T-cell (primary cell): ENCODE measurements around the gene SHC4. TPM values are rescaled to one million over a fixed set of nuclear protein-coding genes. Genes with fewer than 3 reads are reported as not detected.

Source experiments
- ATAC-seq, 4 experiments: fragments of 200-7000 bp in 3 of 4; fragments of 150-1000 bp in 1 of 4; cut with Tn5 transposase; replicated peaks in 1 of 4; 1 replicate in 3 of 4; 2 replicates in 1 of 4; pipeline ENCODE4 v1.10.0; 2021; ENCODE audit warnings: moderate library complexity in 3 of 4, mild to moderate bottlenecking in 2 of 4, moderate number of reproducible peaks in 1 of 4
- CTCF ChIA-PET, 2 donors: fragments of 300-600 bp; sonication (Branson Sonifier 250); formaldehyde crosslinking; loops; one replicate each; lab custom pipeline; 2022; ENCODE audit warnings: antibody characterized with exemption in 2 of 2; lab: Charles Lee
- POLR2A ChIA-PET, 2 donors: fragments of 300-600 bp; sonication (Branson Sonifier 250); formaldehyde crosslinking; loops; one replicate each; lab custom pipeline; 2022; ENCODE audit warnings: antibody characterized with exemption in 2 of 2; lab: Charles Lee
- DNase-seq, 35 experiments: peaks; one replicate each; pipeline versions ENCODE4 v3.0.0 to v3.0.0-alpha.2; 2013 to 2023
- H3K27ac ChIP-seq: one replicate; pipeline ENCODE4 v1.5.1; 2013; ENCODE audit warnings: low read length
- H3K27me3 ChIP-seq, 2 experiments: replicated peaks in 1 of 2; 1 replicate in 1 of 2; 2 replicates in 1 of 2; pipeline versions ENCODE4 v1.6.1 to v1.7.0; 2013; ENCODE audit warnings: low read length in 1 of 2, mixed read lengths in 1 of 2; ENCODE audit not compliant: control insufficient read depth in 2 of 2, insufficient read depth in 2 of 2; ENCODE audit errors: extremely low read depth in 1 of 2
- H3K36me3 ChIP-seq, 2 donors: 1 replicate in 1 of 2; 2 replicates in 1 of 2; pipeline versions ENCODE4 v1.6.1 to v1.7.0; 2013; ENCODE audit warnings: low read length in 1 of 2; ENCODE audit not compliant: control insufficient read depth in 2 of 2, insufficient read depth in 1 of 2; ENCODE audit errors: extremely low read depth in 1 of 2
- H3K4me1 ChIP-seq, 2 experiments: 1 replicate in 1 of 2; 2 replicates in 1 of 2; pipeline versions ENCODE4 v1.6.1 to v1.7.0; 2013; ENCODE audit warnings: low read length in 2 of 2, mixed read lengths in 1 of 2; ENCODE audit not compliant: insufficient read depth in 2 of 2, control insufficient read depth in 1 of 2; ENCODE audit errors: extremely low read depth in 1 of 2
- H3K4me3 ChIP-seq, 2 donors: 1 replicate in 1 of 2; 2 replicates in 1 of 2; pipeline versions ENCODE4 v1.5.1 to v1.7.0; 2013; ENCODE audit warnings: mild to moderate bottlenecking in 2 of 2, low read length in 1 of 2, moderate library complexity in 1 of 2; ENCODE audit not compliant: control insufficient read depth in 1 of 2; ENCODE audit errors: extremely low read depth in 1 of 2
- H3K9me3 ChIP-seq: 2 replicates; pipeline ENCODE4 v1.7.0; 2013
- H3K27ac Mint-ChIP-seq, 2 donors: one replicate each; pipeline ENCODE4 v1.8.0; 2020 to 2021; ENCODE audit warnings: mild to moderate bottlenecking in 2 of 2, mixed read lengths in 2 of 2
- H3K27me3 Mint-ChIP-seq, 2 donors: one replicate each; pipeline ENCODE4 v1.8.0; 2021 to 2022; ENCODE audit warnings: mixed read lengths in 2 of 2
- H3K36me3 Mint-ChIP-seq: one replicate; pipeline ENCODE4 v1.8.0; 2021; ENCODE audit warnings: mixed read lengths
- H3K4me1 Mint-ChIP-seq, 3 donors: one replicate each; pipeline ENCODE4 v1.8.0; 2020 to 2022; ENCODE audit warnings: mixed read lengths in 3 of 3, mild to moderate bottlenecking in 1 of 3
- H3K4me3 Mint-ChIP-seq, 3 donors: one replicate each; pipeline ENCODE4 v1.8.0; 2020 to 2022; ENCODE audit warnings: mild to moderate bottlenecking in 3 of 3, mixed read lengths in 3 of 3, moderate library complexity in 3 of 3
- H3K9me3 Mint-ChIP-seq, 3 donors: one replicate each; pipeline ENCODE4 v1.8.0; 2020 to 2022; ENCODE audit warnings: mixed read lengths in 3 of 3
- WGBS: methylation state at CpG from one replicate; pipeline ENCODE4 v1.1.5; 2013; ENCODE audit warnings: missing lambda C conversion rate; ENCODE audit not compliant: insufficient coverage; 5-methylcytosine and 5-hydroxymethylcytosine counted together
- total RNA-seq, 35 experiments: library from RNA in 6 of 35; stranded (reverse) in 6 of 35; fragments of 120-200 nt in 1 of 35; gene quantifications; one replicate each; pipeline versions ENCODE4 v1.2.1 to v1.2.4 and lab custom pipeline; 2013 to 2026

The SHC4 gene
- total RNA-seq, 5 donors from 2014 or later (not counting 1 experiment from before 2014, with no cell fraction given): 0.13 to 0.88 (median 0.19) TPM

DNA sequence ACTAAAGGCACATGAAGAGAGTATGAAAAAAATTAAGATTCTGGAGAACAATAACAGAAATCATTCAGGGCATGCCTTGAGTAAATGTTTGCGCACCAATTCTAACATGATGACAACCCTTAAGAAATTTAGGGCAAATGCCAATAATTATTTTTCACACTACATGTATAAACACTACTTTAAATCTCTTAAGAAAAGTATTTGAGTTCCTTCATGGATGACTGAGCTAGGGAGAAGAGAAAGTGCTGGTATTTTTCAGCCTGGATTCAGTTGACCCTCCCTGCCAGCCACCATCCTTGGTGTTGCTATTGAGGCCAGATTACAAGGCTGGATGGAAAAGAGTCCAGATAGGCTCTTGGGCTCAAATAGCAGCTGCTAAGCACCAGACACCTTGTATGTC is 93.8 kb downstream of the SHC4 start:
- H3K9me3 ChIP-seq: no peaks in the 10 kb centered on the region
- no peak for ATAC-seq
- no peak overlapping the region for H3K27ac ChIP-seq
- Mint-ChIP-seq H3K4me1 (no peaks in the 10 kb centered on the region), H3K27me3 (peaks cover 51 to 52% of the 10 kb centered on the region in 2 donors), H3K9me3 (no peaks in the 10 kb centered on the region), H3K27ac (no peak overlapping the region), H3K4me3 (no peak overlapping the region), H3K36me3 (no peaks in the 10 kb centered on the region)
- WGBS: no CpG with 5 or more reads among the region's 1 CpG
- no peaks in the 10 kb centered on the region for H3K4me1 ChIP-seq
- H3K27me3 ChIP-seq: peaks cover 0 to 4% of the 10 kb centered on the region in 2 experiments
- no peaks in the 10 kb centered on the region for H3K36me3 ChIP-seq
- CTCF ChIA-PET: interaction anchor here (0.6 to 1.7 kb wide), 2 partner anchors 204 to 286 kb away, joined by 3 to 4 read pairs; partner anchors contain the start of gene COPS2 (in 1 of the 2)
- no peak for DNase-seq
- POLR2A ChIA-PET: interaction anchor here in 1 of 2 donors (0.7 kb wide), 1 partner anchor 24 kb away, joined by 5 read pairs; no protein-coding TSS in a partner anchor
- no peak overlapping the region for H3K4me3 ChIP-seq

DNA sequence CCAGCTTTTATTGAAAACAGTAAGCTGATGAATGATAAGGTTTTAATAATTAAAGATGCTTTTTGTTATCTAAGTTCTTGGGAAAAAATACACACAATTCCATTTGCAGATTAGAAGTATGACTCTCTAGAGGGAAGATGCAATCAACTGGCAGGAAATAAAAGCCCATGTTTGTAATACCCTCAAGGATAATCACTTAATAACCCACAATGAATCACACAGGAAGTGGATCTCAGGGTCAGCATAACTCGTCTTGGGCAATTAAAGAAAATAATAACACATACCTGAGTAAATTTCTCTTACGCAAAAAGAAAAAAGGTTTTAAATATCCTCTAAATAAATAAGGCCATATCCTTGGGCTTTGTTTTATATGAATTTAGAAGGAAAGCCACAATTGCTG is 95.2 kb downstream of the SHC4 start:
- Histone ChIP-seq H3K27me3 (peaks cover 0 to 3% of the 10 kb centered on the region in 2 experiments), H3K27ac (no peak overlapping the region), H3K36me3 (no peaks in the 10 kb centered on the region), H3K9me3 (no peaks in the 10 kb centered on the region), H3K4me3 (no peak overlapping the region), H3K4me1 (no peaks in the 10 kb centered on the region)
- Mint-ChIP-seq H3K4me3 (no peak overlapping the region), H3K9me3 (no peaks in the 10 kb centered on the region), H3K27ac (no peak overlapping the region), H3K36me3 (no peaks in the 10 kb centered on the region), H3K4me1 (no peaks in the 10 kb centered on the region), H3K27me3 (peaks cover 44 to 45% of the 10 kb centered on the region in 2 donors)
- POLR2A ChIA-PET: interaction anchor here in 1 of 2 donors (0.6 kb wide), 1 partner anchor 61 kb away, joined by 6 read pairs; no protein-coding TSS in a partner anchor
- no CpG with 5 or more reads among the region's 2 CpGs for WGBS
- DNase-seq (no peak), ATAC-seq (no peak)
- CTCF ChIA-PET: no interaction called here

DNA sequence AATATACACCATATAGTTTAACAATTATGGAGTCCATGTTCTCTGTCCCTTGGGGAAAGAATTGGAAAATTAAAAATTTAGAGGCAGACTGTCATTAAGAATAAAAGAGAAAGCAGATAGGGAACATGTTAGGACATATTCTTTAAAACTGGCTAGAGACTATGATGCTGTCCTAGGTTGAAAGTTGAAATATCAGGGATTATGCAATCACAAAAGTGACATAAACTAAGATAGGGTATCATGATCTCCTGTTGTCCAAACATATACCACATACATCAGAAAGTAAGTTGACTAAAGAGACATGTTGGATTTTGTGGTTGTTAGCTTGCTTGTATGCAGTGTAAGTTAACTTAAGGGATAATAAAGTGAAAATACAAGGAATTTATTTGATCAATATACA is 95.7 kb downstream of the SHC4 start:
- peaks cover 39 to 40% of the 10 kb centered on the region in 2 donors for H3K27me3 Mint-ChIP-seq
- H3K9me3 Mint-ChIP-seq: no peaks in the 10 kb centered on the region
- no peak overlapping the region for H3K27ac Mint-ChIP-seq
- no peaks in the 10 kb centered on the region for H3K36me3 ChIP-seq
- POLR2A ChIA-PET: interaction anchor here in 1 of 2 donors (0.6 kb wide), 1 partner anchor 61 kb away, joined by 6 read pairs; no protein-coding TSS in a partner anchor
- H3K4me1 ChIP-seq: no peaks in the 10 kb centered on the region
- no peak overlapping the region for H3K27ac ChIP-seq
- DNase-seq (no peak), ATAC-seq (no peak)
- H3K4me1 Mint-ChIP-seq: no peaks in the 10 kb centered on the region
- H3K9me3 ChIP-seq: no peaks in the 10 kb centered on the region
- no peak overlapping the region for H3K4me3 ChIP-seq
- CTCF ChIA-PET: no interaction called here
- H3K4me3 Mint-ChIP-seq: no peak overlapping the region
- H3K36me3 Mint-ChIP-seq: no peaks in the 10 kb centered on the region
- H3K27me3 ChIP-seq: no peaks in the 10 kb centered on the region

DNA sequence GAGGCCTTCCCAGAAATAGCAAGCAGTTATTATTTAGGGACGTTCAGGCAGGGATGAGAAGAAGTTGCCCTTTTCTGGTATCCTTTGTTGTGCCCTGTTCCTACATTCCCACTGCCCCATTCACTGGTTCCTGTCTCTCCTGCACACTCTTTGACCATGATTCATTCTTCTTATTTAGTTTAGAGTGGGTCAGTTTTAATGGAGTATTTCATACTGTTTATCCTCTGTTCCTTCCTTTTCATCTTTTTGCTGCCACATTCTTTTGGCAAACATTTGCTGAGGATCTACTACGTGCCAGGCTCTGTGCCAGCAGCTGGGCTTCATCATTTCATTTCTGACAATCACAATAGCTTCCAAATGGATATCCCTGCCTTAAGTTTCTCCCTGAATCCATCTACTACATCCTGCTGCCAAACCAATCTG is 97.6 kb downstream of the SHC4 start:
- Histone ChIP-seq H3K4me1 (no peaks in the 10 kb centered on the region), H3K27me3 (no peaks in the 10 kb centered on the region), H3K36me3 (no peaks in the 10 kb centered on the region), H3K27ac (no peak overlapping the region), H3K4me3 (no peak overlapping the region), H3K9me3 (no peaks in the 10 kb centered on the region)
- Mint-ChIP-seq H3K27ac (no peak overlapping the region), H3K36me3 (no peaks in the 10 kb centered on the region), H3K4me1 (peaks cover 0 to 1% (median 0%) of the 10 kb centered on the region in 3 donors), H3K9me3 (no peaks in the 10 kb centered on the region), H3K4me3 (no peak overlapping the region), H3K27me3 (peaks cover 24 to 26% of the 10 kb centered on the region in 2 donors)
- POLR2A ChIA-PET: no interaction called here
- 100% methylated on average over 1 of the region's 2 CpGs for WGBS
- CTCF ChIA-PET: interaction anchor here in 1 of 2 donors (1.4 kb wide), 1 partner anchor 109 kb away, joined by 4 read pairs; no protein-coding TSS in a partner anchor
- no peak for ATAC-seq
- no peak for DNase-seq

DNA sequence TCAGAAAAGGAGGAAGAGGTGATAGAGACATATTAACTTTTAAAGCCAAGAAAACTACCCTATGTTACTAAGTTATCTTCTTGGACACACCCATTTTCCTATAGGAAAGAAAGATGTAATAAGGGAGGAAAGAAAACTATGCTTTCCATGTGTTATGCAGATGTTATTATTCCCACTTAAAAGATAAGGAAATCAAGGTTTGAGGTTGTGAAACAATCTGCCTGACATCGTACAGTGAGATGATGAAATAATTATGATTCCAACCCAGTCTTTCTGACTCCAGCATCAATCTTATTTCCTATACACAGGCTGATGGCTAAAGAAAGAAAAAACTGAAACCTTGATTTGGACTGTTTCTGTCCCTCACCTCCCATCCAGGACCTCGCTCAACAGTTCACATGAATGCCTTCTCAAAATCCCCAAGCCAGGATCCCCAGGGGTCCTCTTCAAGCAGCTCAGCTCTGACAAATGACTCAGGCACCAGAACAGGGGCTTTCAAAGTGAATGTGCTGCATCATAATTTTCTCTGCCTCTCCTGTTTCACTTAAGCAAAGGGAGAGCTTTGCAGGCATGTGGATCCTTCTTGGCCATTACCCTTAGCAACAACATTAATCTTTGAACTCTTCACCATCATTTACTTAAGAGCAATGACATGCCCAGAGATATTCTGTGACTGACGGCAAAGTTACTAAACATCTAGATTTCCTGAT is 98.2 kb downstream of the SHC4 start:
- no peaks in the 10 kb centered on the region for H3K36me3 Mint-ChIP-seq
- ChIA-PET POLR2A (no interaction called here), CTCF (interaction anchor here in 1 of 2 donors (1.4 kb wide), 1 partner anchor 110 kb away, joined by 4 read pairs; no protein-coding TSS in a partner anchor)
- H3K36me3 ChIP-seq: no peaks in the 10 kb centered on the region
- peaks cover 0 to 1% (median 0%) of the 10 kb centered on the region in 3 donors for H3K4me1 Mint-ChIP-seq
- no peak overlapping the region for H3K27ac Mint-ChIP-seq
- H3K4me1 ChIP-seq: no peaks in the 10 kb centered on the region
- H3K9me3 ChIP-seq: no peaks in the 10 kb centered on the region
- no peaks in the 10 kb centered on the region for H3K27me3 ChIP-seq
- no peak overlapping the region for H3K4me3 Mint-ChIP-seq
- peaks cover 19 to 22% of the 10 kb centered on the region in 2 donors for H3K27me3 Mint-ChIP-seq
- H3K4me3 ChIP-seq: no peak overlapping the region
- ATAC-seq (no peak), DNase-seq (no peak)
- H3K9me3 Mint-ChIP-seq: no peaks in the 10 kb centered on the region
- WGBS: 63% methylated on average over 1 of the region's 3 CpGs
- H3K27ac ChIP-seq: no peak overlapping the region

DNA sequence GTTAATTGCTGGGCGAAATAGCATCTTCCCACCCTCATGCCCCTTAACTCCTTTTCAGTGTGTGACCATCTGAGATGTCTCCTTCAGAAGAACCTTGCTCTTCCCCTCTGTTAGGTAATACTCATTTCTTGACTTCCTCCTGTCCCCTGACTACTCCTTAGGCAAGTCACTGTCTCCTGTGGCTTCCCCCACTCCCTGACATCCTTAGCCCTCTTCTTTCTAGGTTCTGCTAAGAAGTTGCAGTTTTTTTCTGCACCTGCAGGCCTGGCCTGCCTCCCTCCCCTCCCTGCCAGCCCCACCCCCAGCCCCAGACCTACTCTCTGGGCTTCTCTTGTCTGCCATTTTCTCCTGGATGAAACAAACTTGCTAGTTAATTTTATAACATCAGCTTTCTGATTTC is 101.0 kb downstream of the SHC4 start:
- no peaks in the 10 kb centered on the region for H3K9me3 Mint-ChIP-seq
- H3K4me1 ChIP-seq: no peaks in the 10 kb centered on the region
- no peaks in the 10 kb centered on the region for H3K27me3 ChIP-seq
- no peak overlapping the region for H3K27ac Mint-ChIP-seq
- ChIA-PET POLR2A (no interaction called here), CTCF (interaction anchor here (0.6 to 3.8 kb wide), 12 partner anchors 16 to 1283 kb away, joined by 3 to 40 read pairs (median 8); partner anchors contain the start of genes FGF7 (in 2 of the 2), COPS2 (in 1 of the 2), EID1 (in 1 of the 2) and SECISBP2L (in 1 of the 2))
- ATAC-seq (no peak), DNase-seq (no peak)
- H3K4me3 Mint-ChIP-seq: no peak overlapping the region
- WGBS: 80% methylated on average over 1 of the region's 1 CpG
- H3K27ac ChIP-seq: no peak overlapping the region
- no peaks in the 10 kb centered on the region for H3K36me3 Mint-ChIP-seq
- peaks cover 13 to 22% of the 10 kb centered on the region in 2 donors for H3K27me3 Mint-ChIP-seq
- H3K4me1 Mint-ChIP-seq: peaks cover 0 to 1% (median 0%) of the 10 kb centered on the region in 3 donors
- no peaks in the 10 kb centered on the region for H3K36me3 ChIP-seq
- no peaks in the 10 kb centered on the region for H3K9me3 ChIP-seq
- no peak overlapping the region for H3K4me3 ChIP-seq
